Left lung (tissue), 10 donors: Measurements from ENCODE around the gene RFESD. TPM values are rescaled to one million over a fixed set of nuclear protein-coding genes. Genes with fewer than 3 reads are reported as not detected.

ENCODE experiments used
- ATAC-seq: fragments of 200-7000 bp; cut with Tn5 transposase; one replicate; pipeline ENCODE4 v1.9.1; 2020; ENCODE audit warnings: moderate library complexity
- DNase-seq, 4 donors: peaks; one replicate each; pipeline ENCODE4 v3.0.0-alpha.2; 2013 to 2020
- H3K27ac ChIP-seq, 2 donors: fragments of 200-600 bp; sonication (generic) in 1 of 2; one replicate each; pipeline versions ENCODE4 v1.5.0 to v1.8.0; 2020 to 2021
- H3K27me3 ChIP-seq, 2 donors: fragments of 200-600 bp; sonication (generic) in 1 of 2; one replicate each; pipeline versions ENCODE4 v1.5.0 to v1.8.0; 2020 to 2021
- H3K36me3 ChIP-seq, 2 donors: fragments of 200-600 bp; sonication (generic) in 1 of 2; one replicate each; pipeline versions ENCODE4 v1.5.0 to v1.8.0; 2020 to 2021
- H3K4me1 ChIP-seq, 2 donors: fragments of 200-600 bp; one replicate each; pipeline ENCODE4 v1.8.0; 2021
- H3K4me3 ChIP-seq, 2 donors: fragments of 200-600 bp; sonication (generic) in 1 of 2; one replicate each; pipeline versions ENCODE4 v1.5.0 to v1.8.0; 2020 to 2021; ENCODE audit warnings: mild to moderate bottlenecking in 1 of 2
- H3K9me3 ChIP-seq, 2 donors: fragments of 200-600 bp; sonication (generic) in 1 of 2; one replicate each; pipeline versions ENCODE4 v1.5.0 to v1.8.0; 2020 to 2021
- intact Hi-C, 2 donors: fragments of 100-400 bp; cut with DNase I; formaldehyde crosslinking; loops; one replicate each; pipeline versions ENCODE4 v1.11.2 to v1.14.2; 2022
- polyA plus RNA-seq, 6 donors: library from polyadenylated mRNA; unstranded; fragments of 120-200 nt; gene quantifications; one replicate each; pipeline ENCODE4 v1.2.1, GENCODE V29; 2013; ENCODE audit not compliant: insufficient read length in 6 of 6
- total RNA-seq, 2 donors: library from RNA; stranded (reverse); fragmentation: NEBNext Ultra II Directional; extraction: Animal tissue kit (Norgen Biotek cat#: 25700); gene quantifications; one replicate each; pipeline ENCODE4 v1.2.1, GENCODE V29; 2021
- TF ChIP-seq, protein P1 (sequence below), 2 donors: fragments of 200-600 bp; sonication (generic) in 1 of 2; IDR thresholded peaks; one replicate each; pipeline versions ENCODE4 v1.5.0 to v1.8.0; 2021; ENCODE audit warnings: antibody characterized with exemption in 2 of 2
- donor health status: DM: no; HTN: yes; CAD: no.
- donor health status: DM: no; HTN: no; CAD: no.

The RFESD gene
- total and polyA plus RNA-seq, 8 donors: 2.7 to 6.1 (median 4.8) TPM

DNA sequence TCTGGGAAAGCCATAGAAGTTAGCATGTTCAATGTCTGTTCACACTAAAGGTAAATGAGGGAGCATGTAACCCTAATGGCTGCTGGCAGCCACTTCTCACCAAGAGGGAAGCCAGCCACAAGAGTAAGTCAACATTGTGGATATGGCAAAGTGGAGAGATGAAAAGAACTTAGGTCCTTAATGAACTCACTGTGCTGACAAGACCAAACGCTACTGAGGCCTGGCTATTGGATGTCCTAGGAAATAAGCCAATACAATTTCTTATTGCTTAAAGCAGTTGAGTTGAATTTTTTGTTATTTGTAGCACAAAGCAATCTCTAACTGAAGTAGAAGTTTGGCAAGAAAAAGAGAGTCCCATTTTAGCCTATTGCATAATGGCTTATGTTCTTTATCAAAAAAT, 19.9 kb upstream of the RFESD start:
- Histone ChIP-seq H3K36me3 (no peaks in the 10 kb centered on the region), H3K9me3 (no peaks in the 10 kb centered on the region), H3K4me1 (peaks cover 0 to 10% of the 10 kb centered on the region in 2 donors), H3K27ac (no peak overlapping the region), H3K4me3 (no peak overlapping the region), H3K27me3 (no peaks in the 10 kb centered on the region)
- intact Hi-C loops: no loop called here
- ATAC-seq (peak; percentile 56), DNase-seq (no peak)
- TF ChIP-seq, protein P1, sequence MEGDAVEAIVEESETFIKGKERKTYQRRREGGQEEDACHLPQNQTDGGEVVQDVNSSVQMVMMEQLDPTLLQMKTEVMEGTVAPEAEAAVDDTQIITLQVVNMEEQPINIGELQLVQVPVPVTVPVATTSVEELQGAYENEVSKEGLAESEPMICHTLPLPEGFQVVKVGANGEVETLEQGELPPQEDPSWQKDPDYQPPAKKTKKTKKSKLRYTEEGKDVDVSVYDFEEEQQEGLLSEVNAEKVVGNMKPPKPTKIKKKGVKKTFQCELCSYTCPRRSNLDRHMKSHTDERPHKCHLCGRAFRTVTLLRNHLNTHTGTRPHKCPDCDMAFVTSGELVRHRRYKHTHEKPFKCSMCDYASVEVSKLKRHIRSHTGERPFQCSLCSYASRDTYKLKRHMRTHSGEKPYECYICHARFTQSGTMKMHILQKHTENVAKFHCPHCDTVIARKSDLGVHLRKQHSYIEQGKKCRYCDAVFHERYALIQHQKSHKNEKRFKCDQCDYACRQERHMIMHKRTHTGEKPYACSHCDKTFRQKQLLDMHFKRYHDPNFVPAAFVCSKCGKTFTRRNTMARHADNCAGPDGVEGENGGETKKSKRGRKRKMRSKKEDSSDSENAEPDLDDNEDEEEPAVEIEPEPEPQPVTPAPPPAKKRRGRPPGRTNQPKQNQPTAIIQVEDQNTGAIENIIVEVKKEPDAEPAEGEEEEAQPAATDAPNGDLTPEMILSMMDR (IDR thresholded peaks at IDR 0.05): no peak

GRCh38 chr5:95627971-95628810, 18.4 kb upstream of the RFESD start:
- no peak for ATAC-seq
- H3K27me3 ChIP-seq: no peaks in the 10 kb centered on the region
- H3K27ac ChIP-seq: no peak overlapping the region
- no peak overlapping the region for H3K4me3 ChIP-seq
- intact Hi-C loops: no loop called here
- TF ChIP-seq, protein P1 (IDR thresholded peaks at IDR 0.05): no peak
- H3K9me3 ChIP-seq: no peaks in the 10 kb centered on the region
- H3K36me3 ChIP-seq: no peaks in the 10 kb centered on the region
- no peak for DNase-seq
- H3K4me1 ChIP-seq: peaks cover 0 to 12% of the 10 kb centered on the region in 2 donors

GRCh38 chr5:95628933-95629332, 17.6 kb upstream of the RFESD start:
- TF ChIP-seq, protein P1 (IDR thresholded peaks at IDR 0.05): no peak
- Histone ChIP-seq H3K36me3 (no peaks in the 10 kb centered on the region), H3K4me1 (peaks cover 0 to 12% of the 10 kb centered on the region in 2 donors), H3K9me3 (no peaks in the 10 kb centered on the region), H3K4me3 (no peak overlapping the region), H3K27ac (no peak overlapping the region), H3K27me3 (no peaks in the 10 kb centered on the region)
- ATAC-seq: no peak
- intact Hi-C loops: no loop called here
- DNase-seq: no peak

GRCh38 chr5:95630394-95630917, 16.1 kb upstream of the RFESD start:
- Histone ChIP-seq H3K36me3 (no peaks in the 10 kb centered on the region), H3K4me1 (peaks cover 0 to 12% of the 10 kb centered on the region in 2 donors), H3K4me3 (no peak overlapping the region), H3K27me3 (no peaks in the 10 kb centered on the region), H3K27ac (no peak overlapping the region), H3K9me3 (no peaks in the 10 kb centered on the region)
- intact Hi-C loops: no loop called here
- TF ChIP-seq, protein P1 (IDR thresholded peaks at IDR 0.05): no peak
- no peak for DNase-seq
- ATAC-seq: no peak

- no peak overlapping the region for H3K27ac ChIP-seq
- no peak for DNase-seq
Observed at GRCh38 chr5:95631255-95631958, 15.2 kb upstream of the RFESD start.

More at GRCh38 chr5:95631255-95631958, 15.2 kb upstream of the RFESD start:
- Histone ChIP-seq H3K4me3 (no peak overlapping the region), H3K4me1 (peaks cover 0 to 12% of the 10 kb centered on the region in 2 donors), H3K27me3 (no peaks in the 10 kb centered on the region), H3K36me3 (no peaks in the 10 kb centered on the region), H3K9me3 (no peaks in the 10 kb centered on the region)
- ATAC-seq: peak; percentile 30
- TF ChIP-seq, protein P1 (IDR thresholded peaks at IDR 0.05): no peak
- intact Hi-C loops: no loop called here
